GM12891 (cell line): Measurements from ENCODE around the gene CXXC5.

Experiments used
- DNase-seq: peaks from one replicate; pipeline ENCODE4 v3.0.0; 2011; ENCODE audit warnings: low spot score; ENCODE audit not compliant: insufficient read length
- FAIRE-seq: peaks from 2 replicates; lab custom pipeline; 2011; peaks lifted over from hg19 to GRCh38; lab: Jason Lieb, UNC
- PAX5 ChIP-seq: IDR thresholded peaks from 2 replicates; pipeline ENCODE4 v1.6.1; 2011; ENCODE audit warnings: low read length, moderate library complexity, mild to moderate bottlenecking; ENCODE audit not compliant: insufficient read depth, severe bottlenecking
- POLR2A ChIP-seq: IDR thresholded peaks from 2 replicates; pipeline ENCODE4 v1.6.1; 2011; ENCODE audit warnings: low read depth, low read length, control low read depth
- POLR2AphosphoS5 ChIP-seq: IDR thresholded peaks from 2 replicates; pipeline ENCODE4 v1.6.1; 2011; ENCODE audit warnings: low read depth, low read length, control low read depth
- POU2F2 ChIP-seq: IDR thresholded peaks from 2 replicates; pipeline ENCODE4 v1.6.1; 2011; ENCODE audit warnings: low read depth, mild to moderate bottlenecking, control low read depth, low read length, moderate library complexity
- SPI1 ChIP-seq: IDR thresholded peaks from 2 replicates; pipeline ENCODE4 v1.6.1; 2011; ENCODE audit warnings: low read depth, low read length, control low read depth
- TAF1 ChIP-seq: IDR thresholded peaks from 2 replicates; pipeline ENCODE4 v1.6.1; 2011; ENCODE audit warnings: low read depth, low read length, control low read depth

CXXC5 gene

GRCh38 chr5:139638090-139638735, 9.9 kb upstream of the CXXC5 start:
- peak; percentile 52 for FAIRE-seq
- no peak for DNase-seq
- TF ChIP-seq PAX5, result no peak
- 0 out of 2 replicates have a peak, but pooled peaks have one; percentile 44 for TF ChIP-seq POLR2A

- no peak for FAIRE-seq
- no peak for DNase-seq
Observed at GRCh38 chr5:139638736-139639618, 9.2 kb upstream of the CXXC5 start.

GRCh38 chr5:139639619-139640380, 8.3 kb upstream of the CXXC5 start:
- TF ChIP-seq TAF1, result no peak
- no peak for TF ChIP-seq POLR2A
- TF ChIP-seq POLR2AphosphoS5, result no peak
- TF ChIP-seq PAX5, result no peak
- TF ChIP-seq SPI1, result no peak
- no peak for TF ChIP-seq POU2F2
- DNase-seq (no peak), FAIRE-seq (no peak)

More at GRCh38 chr5:139638736-139639618, 9.2 kb upstream of the CXXC5 start:
- TF ChIP-seq POLR2A (no peak), TAF1 (no peak), POLR2AphosphoS5 (no peak), PAX5 (no peak), POU2F2 (no peak), SPI1 (no peak)

GRCh38 chr5:139640421-139641115, 7.6 kb upstream of the CXXC5 start:
- DNase-seq, result no peak
- no peak for FAIRE-seq
- TF ChIP-seq TAF1 (no peak), POLR2A (no peak), PAX5 (no peak), POLR2AphosphoS5 (no peak), POU2F2 (no peak), SPI1 (no peak)

GRCh38 chr5:139641116-139642080, 6.8 kb upstream of the CXXC5 start:
- FAIRE-seq, result no peak
- no peak for DNase-seq

GRCh38 chr5:139642213-139642612, 5.9 kb upstream of the CXXC5 start:
- TF ChIP-seq PAX5 (no peak), SPI1 (no peak), POLR2A (no peak), TAF1 (no peak), POU2F2 (no peak), POLR2AphosphoS5 (no peak)
- DNase-seq (no peak), FAIRE-seq (no peak)

More at GRCh38 chr5:139641116-139642080, 6.8 kb upstream of the CXXC5 start:
- TF ChIP-seq SPI1 (no peak), POLR2A (no peak), PAX5 (no peak), TAF1 (no peak), POLR2AphosphoS5 (no peak), POU2F2 (no peak)

GRCh38 chr5:139642891-139643871, 5.0 kb upstream of the CXXC5 start:
- TF ChIP-seq POLR2AphosphoS5 (no peak), TAF1 (no peak)
- no peak for FAIRE-seq
- no peak for DNase-seq

- no peak for FAIRE-seq
- no peak for TF ChIP-seq POU2F2
- TF ChIP-seq POLR2A, result no peak
- no peak for TF ChIP-seq PAX5
- no peak for TF ChIP-seq TAF1
- TF ChIP-seq SPI1, result no peak
- no peak for TF ChIP-seq POLR2AphosphoS5
- DNase-seq, result no peak
Observed at GRCh38 chr5:139644001-139644456, 4.1 kb upstream of the CXXC5 start.
